GM12874 (cell line): ENCODE results near the gene PRPSAP2.

Experiments used
- TF ChIP-seq, protein P1 (sequence below): IDR thresholded peaks from 2 replicates; pipeline ENCODE4 v1.5.1; 2011; ENCODE audit warnings: low read depth, mild to moderate bottlenecking, control low read depth, low read length, moderate library complexity; ENCODE audit not compliant: insufficient read depth

Gene PRPSAP2

DNA sequence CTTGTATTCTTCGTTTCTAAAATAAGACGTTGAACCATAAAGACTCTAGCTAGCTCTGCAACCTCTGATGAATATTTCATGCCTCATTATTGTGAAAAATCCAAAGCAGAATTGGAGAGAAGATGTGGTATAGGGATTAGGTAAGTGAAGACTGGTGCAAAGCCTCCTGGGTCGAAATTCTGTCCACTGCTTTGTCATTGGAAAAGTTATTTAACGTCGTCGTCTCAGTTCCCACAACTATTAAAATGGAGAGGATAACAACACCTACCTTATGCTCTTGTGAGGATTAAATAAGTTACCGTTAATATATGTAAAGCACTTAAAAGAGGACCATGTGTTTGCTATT is 1.4 kb upstream of the PRPSAP2 start:
- TF ChIP-seq, protein P1, sequence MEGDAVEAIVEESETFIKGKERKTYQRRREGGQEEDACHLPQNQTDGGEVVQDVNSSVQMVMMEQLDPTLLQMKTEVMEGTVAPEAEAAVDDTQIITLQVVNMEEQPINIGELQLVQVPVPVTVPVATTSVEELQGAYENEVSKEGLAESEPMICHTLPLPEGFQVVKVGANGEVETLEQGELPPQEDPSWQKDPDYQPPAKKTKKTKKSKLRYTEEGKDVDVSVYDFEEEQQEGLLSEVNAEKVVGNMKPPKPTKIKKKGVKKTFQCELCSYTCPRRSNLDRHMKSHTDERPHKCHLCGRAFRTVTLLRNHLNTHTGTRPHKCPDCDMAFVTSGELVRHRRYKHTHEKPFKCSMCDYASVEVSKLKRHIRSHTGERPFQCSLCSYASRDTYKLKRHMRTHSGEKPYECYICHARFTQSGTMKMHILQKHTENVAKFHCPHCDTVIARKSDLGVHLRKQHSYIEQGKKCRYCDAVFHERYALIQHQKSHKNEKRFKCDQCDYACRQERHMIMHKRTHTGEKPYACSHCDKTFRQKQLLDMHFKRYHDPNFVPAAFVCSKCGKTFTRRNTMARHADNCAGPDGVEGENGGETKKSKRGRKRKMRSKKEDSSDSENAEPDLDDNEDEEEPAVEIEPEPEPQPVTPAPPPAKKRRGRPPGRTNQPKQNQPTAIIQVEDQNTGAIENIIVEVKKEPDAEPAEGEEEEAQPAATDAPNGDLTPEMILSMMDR, result no peak

- TF ChIP-seq, protein P1, result no peak
Observed at GRCh38 chr17:18858567-18859245, 775 bp downstream of the PRPSAP2 start.

- TF ChIP-seq, protein P1, result no peak
Observed at GRCh38 chr17:18859256-18859655, 1.3 kb downstream of the PRPSAP2 start.

GRCh38 chr17:18860161-18860972 is 2.4 kb downstream of the PRPSAP2 start:
- TF ChIP-seq, protein P1, result no peak

DNA sequence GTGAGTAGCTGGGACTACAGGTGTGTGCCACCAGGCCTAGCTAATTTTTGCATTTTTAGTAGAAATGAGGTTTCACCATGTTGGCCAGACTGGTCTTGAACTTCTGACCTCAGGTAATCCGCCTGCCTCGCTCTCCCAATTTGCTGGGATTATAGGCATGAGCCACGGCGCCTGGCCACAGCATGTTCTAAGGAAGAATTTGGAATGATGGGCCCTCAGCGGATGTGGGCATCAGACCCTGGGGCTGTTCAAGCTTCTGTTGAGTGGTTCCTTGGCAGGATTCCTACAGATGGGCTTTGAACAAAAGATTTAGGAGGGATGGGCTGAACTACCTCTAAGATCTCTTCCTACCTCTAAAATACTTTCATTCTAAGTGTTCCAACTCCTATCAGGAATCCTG is 4.1 kb downstream of the PRPSAP2 start:
- TF ChIP-seq, protein P1, result no peak

- TF ChIP-seq, protein P1, result no peak
Observed at GRCh38 chr17:18866866-18867813, 9.2 kb downstream of the PRPSAP2 start.
